Neural progenitor cell (in vitro differentiated cells): ENCODE data around the gene MACO1. TPM values are rescaled to one million over a fixed set of nuclear protein-coding genes. Genes with fewer than 3 reads are reported as not detected.

Experiments
- DNase-seq: peaks from one replicate; pipeline ENCODE4 v3.0.0-alpha.2; 2016; ENCODE audit warnings: low spot score
- H2AFZ ChIP-seq: fragments of 200-600 bp; sonication (generic); replicated peaks from 2 replicates; pipeline ENCODE4 v1.6.1; 2016; ENCODE audit warnings: antibody characterized with exemption
- H3F3A ChIP-seq: fragments of 200-600 bp; sonication (generic); 2 replicates; pipeline ENCODE4 v1.6.1; 2016; ENCODE audit warnings: antibody characterized with exemption, low read depth
- H3K27ac ChIP-seq: fragments of 200-600 bp; sonication (generic); 2 replicates; pipeline ENCODE4 v1.5.1; 2016; ENCODE audit warnings: mild to moderate bottlenecking
- H3K27me3 ChIP-seq: fragments of 200-600 bp; sonication (generic); 2 replicates; pipeline ENCODE4 v1.6.1; 2016; ENCODE audit warnings: mild to moderate bottlenecking, moderate library complexity
- H3K36me3 ChIP-seq: fragments of 200-600 bp; sonication (generic); 2 replicates; pipeline ENCODE4 v1.5.1; 2016
- H3K4me1 ChIP-seq: fragments of 200-600 bp; sonication (generic); 2 replicates; pipeline ENCODE4 v1.6.1; 2016; ENCODE audit warnings: mixed run types
- H3K4me2 ChIP-seq: fragments of 200-600 bp; sonication (generic); 2 replicates; pipeline ENCODE4 v1.6.1; 2016
- H3K4me3 ChIP-seq: fragments of 200-600 bp; sonication (generic); 2 replicates; pipeline ENCODE4 v1.5.1; 2016
- H3K79me2 ChIP-seq: fragments of 200-600 bp; sonication (generic); 2 replicates; pipeline ENCODE4 v1.6.1; 2016; ENCODE audit warnings: low read depth
- H3K9ac ChIP-seq: fragments of 200-600 bp; sonication (generic); 2 replicates; pipeline ENCODE4 v1.6.1; 2016
- H3K9me3 ChIP-seq: fragments of 200-600 bp; sonication (generic); 2 replicates; pipeline ENCODE4 v1.5.1; 2016; ENCODE audit warnings: low read depth
- H4K20me1 ChIP-seq: fragments of 200-600 bp; sonication (generic); 2 replicates; pipeline ENCODE4 v1.6.1; 2016; ENCODE audit warnings: low read depth
- H3K27ac Mint-ChIP-seq: 3 replicates; pipeline ENCODE4 v1.8.0; 2021; ENCODE audit warnings: mixed read lengths
- H3K27me3 Mint-ChIP-seq: 2 replicates; pipeline ENCODE4 v1.8.0; 2022; ENCODE audit warnings: low read depth, mild to moderate bottlenecking, inconsistent platforms, moderate library complexity, mixed read lengths; ENCODE audit not compliant: insufficient read depth
- H3K36me3 Mint-ChIP-seq: 3 replicates; pipeline ENCODE4 v1.8.0; 2021; ENCODE audit warnings: mixed read lengths
- H3K4me1 Mint-ChIP-seq: 3 replicates; pipeline ENCODE4 v1.8.0; 2021; ENCODE audit warnings: mixed read lengths
- H3K4me3 Mint-ChIP-seq: 3 replicates; pipeline ENCODE4 v1.8.0; 2021; ENCODE audit warnings: mild to moderate bottlenecking, moderate library complexity, mixed read lengths
- H3K9me3 Mint-ChIP-seq: 3 replicates; pipeline ENCODE4 v1.8.0; 2020; ENCODE audit warnings: mixed read lengths
- EZH2 ChIP-seq: fragments of 200-600 bp; sonication (generic); IDR thresholded peaks from 2 replicates; pipeline ENCODE4 v1.6.1; 2017; ENCODE audit warnings: antibody characterized with exemption, mild to moderate bottlenecking, moderate library complexity
- EZH2phosphoT487 ChIP-seq: fragments of 200-600 bp; sonication (generic); IDR thresholded peaks from 2 replicates; pipeline ENCODE4 v1.6.1; 2017; ENCODE audit warnings: antibody characterized with exemption
- total RNA-seq: library from RNA; depleted of rRNA; stranded (reverse); fragments of >200 nt; gene quantifications from 2 replicates; pipeline ENCODE4 v1.2.3, GENCODE V29; 2015; ENCODE audit warnings: low replicate concordance
- TF ChIP-seq, protein P1 (sequence below): fragments of 200-600 bp; sonication (generic); IDR thresholded peaks from 2 replicates; pipeline ENCODE4 v1.5.1; 2017; ENCODE audit warnings: antibody characterized with exemption, mild to moderate bottlenecking

MACO1 gene
- total RNA-seq, 1 donor from 2014 or later, result 17.7 TPM

DNA sequence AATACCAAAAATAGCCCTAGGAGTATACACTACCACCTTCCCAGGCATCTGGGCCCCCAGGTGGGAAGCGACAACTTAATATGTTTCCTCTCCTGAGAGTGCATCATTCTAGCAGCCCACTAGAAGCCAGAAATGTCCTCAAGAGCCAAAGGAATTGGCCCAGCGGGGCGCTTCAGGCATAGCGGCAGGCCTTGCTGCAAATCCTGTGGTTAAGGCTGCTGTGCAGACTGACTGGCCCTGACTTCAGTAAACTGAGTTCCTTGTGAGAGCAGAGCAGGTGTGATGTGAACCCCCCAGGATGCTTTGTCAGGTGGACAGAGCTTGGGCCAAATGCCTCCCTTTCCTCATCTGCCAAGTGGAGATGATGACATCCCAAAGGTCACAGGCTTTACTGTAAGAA is 83.0 kb downstream of the MACO1 start:
- Histone ChIP-seq H3K79me2 (no peaks in the 10 kb centered on the region), H3K27ac (no peak overlapping the region), H3K4me1 (no peaks in the 10 kb centered on the region), H2AFZ (no peak overlapping the region), H3K4me2 (no peak overlapping the region), H3K27me3 (no peaks in the 10 kb centered on the region), H3F3A (no peaks in the 10 kb centered on the region), H3K4me3 (no peak overlapping the region), H4K20me1 (no peaks in the 10 kb centered on the region), H3K9ac (no peak overlapping the region), H3K36me3 (no peaks in the 10 kb centered on the region), H3K9me3 (no peaks in the 10 kb centered on the region)
- Mint-ChIP-seq H3K4me1 (no peaks in the 10 kb centered on the region), H3K27me3 (no peaks in the 10 kb centered on the region), H3K27ac (no peak overlapping the region), H3K9me3 (peaks cover 3% of the 10 kb centered on the region), H3K4me3 (no peak overlapping the region), H3K36me3 (no peaks in the 10 kb centered on the region)
- TF ChIP-seq, protein P1, sequence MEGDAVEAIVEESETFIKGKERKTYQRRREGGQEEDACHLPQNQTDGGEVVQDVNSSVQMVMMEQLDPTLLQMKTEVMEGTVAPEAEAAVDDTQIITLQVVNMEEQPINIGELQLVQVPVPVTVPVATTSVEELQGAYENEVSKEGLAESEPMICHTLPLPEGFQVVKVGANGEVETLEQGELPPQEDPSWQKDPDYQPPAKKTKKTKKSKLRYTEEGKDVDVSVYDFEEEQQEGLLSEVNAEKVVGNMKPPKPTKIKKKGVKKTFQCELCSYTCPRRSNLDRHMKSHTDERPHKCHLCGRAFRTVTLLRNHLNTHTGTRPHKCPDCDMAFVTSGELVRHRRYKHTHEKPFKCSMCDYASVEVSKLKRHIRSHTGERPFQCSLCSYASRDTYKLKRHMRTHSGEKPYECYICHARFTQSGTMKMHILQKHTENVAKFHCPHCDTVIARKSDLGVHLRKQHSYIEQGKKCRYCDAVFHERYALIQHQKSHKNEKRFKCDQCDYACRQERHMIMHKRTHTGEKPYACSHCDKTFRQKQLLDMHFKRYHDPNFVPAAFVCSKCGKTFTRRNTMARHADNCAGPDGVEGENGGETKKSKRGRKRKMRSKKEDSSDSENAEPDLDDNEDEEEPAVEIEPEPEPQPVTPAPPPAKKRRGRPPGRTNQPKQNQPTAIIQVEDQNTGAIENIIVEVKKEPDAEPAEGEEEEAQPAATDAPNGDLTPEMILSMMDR, result no peak
- TF ChIP-seq EZH2, result no peak
- TF ChIP-seq EZH2phosphoT487, result no peak
- DNase-seq, result no peak

DNA sequence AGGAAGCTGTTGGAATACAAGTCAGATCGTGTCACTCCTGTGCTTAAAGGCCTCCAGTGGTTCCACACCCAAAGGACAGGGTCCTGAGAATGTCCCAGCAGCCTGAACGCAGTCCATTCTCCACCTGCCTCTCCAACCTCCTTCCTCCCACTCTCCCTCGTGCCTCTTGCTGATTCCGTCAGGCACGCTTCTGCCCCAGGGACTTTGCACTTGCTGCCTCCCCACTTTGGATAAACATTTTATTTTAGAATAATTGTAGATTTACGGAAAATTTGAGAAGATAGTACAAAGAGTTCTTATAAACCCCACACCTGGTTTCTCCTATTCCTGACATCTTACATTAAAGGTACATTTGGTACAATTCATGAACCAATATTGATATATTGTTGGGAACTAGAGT is 84.3 kb downstream of the MACO1 start:
- no peaks in the 10 kb centered on the region for H3K36me3 Mint-ChIP-seq
- H3K9me3 Mint-ChIP-seq, result peaks cover 3% of the 10 kb centered on the region
- H3F3A ChIP-seq, result no peaks in the 10 kb centered on the region
- no peaks in the 10 kb centered on the region for H3K36me3 ChIP-seq
- no peak overlapping the region for H3K27ac ChIP-seq
- H3K4me1 Mint-ChIP-seq, result no peaks in the 10 kb centered on the region
- H3K27ac Mint-ChIP-seq, result peak overlapping the region; percentile 3
- H3K27me3 ChIP-seq, result no peaks in the 10 kb centered on the region
- no peak overlapping the region for H3K4me3 ChIP-seq
- H4K20me1 ChIP-seq, result no peaks in the 10 kb centered on the region
- H3K27me3 Mint-ChIP-seq, result no peaks in the 10 kb centered on the region
- TF ChIP-seq EZH2, result no peak
- TF ChIP-seq EZH2phosphoT487, result no peak
- TF ChIP-seq, protein P1, result no peak
- H3K4me3 Mint-ChIP-seq, result no peak overlapping the region
- H2AFZ ChIP-seq, result no peak overlapping the region
- no peak overlapping the region for H3K4me2 ChIP-seq
- H3K9ac ChIP-seq, result no peak overlapping the region
- no peaks in the 10 kb centered on the region for H3K9me3 ChIP-seq
- H3K4me1 ChIP-seq, result no peaks in the 10 kb centered on the region
- H3K79me2 ChIP-seq, result no peaks in the 10 kb centered on the region
- no peak for DNase-seq

DNA sequence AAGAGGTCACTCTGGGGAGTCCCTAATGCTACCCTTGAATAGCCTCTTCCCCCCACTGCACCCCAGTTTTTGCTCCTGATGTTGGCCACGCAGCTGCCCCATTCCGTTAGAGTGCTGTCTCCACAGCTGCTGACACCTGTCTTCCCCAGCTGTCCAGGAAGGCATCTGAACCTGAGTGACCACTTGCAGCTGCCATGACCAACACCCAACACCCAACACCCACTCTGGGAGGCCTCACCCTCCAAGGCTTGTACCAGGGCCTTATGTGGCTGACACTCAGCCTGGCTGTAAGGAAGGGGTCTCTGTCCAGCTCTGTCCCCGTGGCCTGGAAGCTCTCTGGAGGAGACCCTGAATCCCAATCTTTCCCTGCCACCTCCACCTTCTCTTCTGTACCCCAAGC is 86.0 kb downstream of the MACO1 start:
- Mint-ChIP-seq H3K4me1 (peaks cover 7% of the 10 kb centered on the region), H3K4me3 (no peak overlapping the region), H3K36me3 (no peaks in the 10 kb centered on the region), H3K27me3 (no peaks in the 10 kb centered on the region), H3K9me3 (peaks cover 3% of the 10 kb centered on the region), H3K27ac (no peak overlapping the region)
- Histone ChIP-seq H4K20me1 (no peaks in the 10 kb centered on the region), H3K4me1 (no peaks in the 10 kb centered on the region), H3K27me3 (no peaks in the 10 kb centered on the region), H3K9ac (no peak overlapping the region), H3K9me3 (no peaks in the 10 kb centered on the region), H3F3A (no peaks in the 10 kb centered on the region), H3K4me3 (no peak overlapping the region), H3K27ac (no peak overlapping the region), H3K36me3 (no peaks in the 10 kb centered on the region), H3K79me2 (no peaks in the 10 kb centered on the region), H2AFZ (no peak overlapping the region), H3K4me2 (no peak overlapping the region)
- DNase-seq, result no peak
- TF ChIP-seq EZH2phosphoT487, result no peak
- no peak for TF ChIP-seq EZH2
- TF ChIP-seq, protein P1, result no peak
